Endothelial cell (in vitro differentiated cells): ENCODE results near the gene EBF3. TPM values are rescaled to one million over a fixed set of nuclear protein-coding genes. Genes with fewer than 3 reads are reported as not detected.

Experiments used
- DNase-seq: peaks from one replicate; pipeline ENCODE4 v3.0.0; 2021; ENCODE audit warnings: low spot score
- H3K27ac Mint-ChIP-seq: one replicate; pipeline ENCODE4 v1.8.0; 2021; ENCODE audit warnings: mixed read lengths, inconsistent platforms; ENCODE audit not compliant: unreplicated experiment
- H3K27me3 Mint-ChIP-seq: one replicate; pipeline ENCODE4 v1.8.0; 2021; ENCODE audit warnings: mild to moderate bottlenecking, moderate library complexity, mixed read lengths, inconsistent platforms; ENCODE audit not compliant: unreplicated experiment
- H3K36me3 Mint-ChIP-seq: one replicate; pipeline ENCODE4 v1.8.0; 2021; ENCODE audit warnings: mild to moderate bottlenecking, low read depth, mixed read lengths, inconsistent platforms; ENCODE audit not compliant: unreplicated experiment
- H3K4me1 Mint-ChIP-seq: one replicate; pipeline ENCODE4 v1.8.0; 2021; ENCODE audit warnings: mild to moderate bottlenecking, mixed read lengths, inconsistent platforms; ENCODE audit not compliant: unreplicated experiment
- H3K4me3 Mint-ChIP-seq: one replicate; pipeline ENCODE4 v1.8.0; 2021; ENCODE audit warnings: mild to moderate bottlenecking, mixed read lengths, inconsistent platforms; ENCODE audit not compliant: unreplicated experiment
- H3K9me3 Mint-ChIP-seq: one replicate; pipeline ENCODE4 v1.8.0; 2021; ENCODE audit warnings: mixed read lengths, inconsistent platforms; ENCODE audit not compliant: unreplicated experiment
- CTCF ChIP-seq: fragments of 200-600 bp; sonication (generic); IDR thresholded peaks from one replicate; pipeline ENCODE4 v1.5.0; 2021; ENCODE audit warnings: antibody characterized with exemption; ENCODE audit not compliant: unreplicated experiment
- total RNA-seq: library from RNA; stranded (reverse); fragmentation: NEBNext Ultra II Directional; extraction: Animal tissue kit (Norgen Biotek cat#: 25700); gene quantifications from one replicate; pipeline ENCODE4 v1.2.1, GENCODE V29; 2021; ENCODE audit not compliant: unreplicated experiment

The EBF3 gene
- total RNA-seq, 1 donor from 2014 or later: 1.3 TPM

GRCh38 chr10:129888784-129889616 is 75.1 kb downstream of the EBF3 start:
- Mint-ChIP-seq H3K27ac (peak overlapping the region; percentile 48), H3K4me3 (no peak overlapping the region), H3K36me3 (no peaks in the 10 kb centered on the region), H3K4me1 (peaks cover 11% of the 10 kb centered on the region), H3K9me3 (no peaks in the 10 kb centered on the region), H3K27me3 (no peaks in the 10 kb centered on the region)
- DNase-seq: peak; percentile 84
- TF ChIP-seq CTCF: peak; percentile 88

- Mint-ChIP-seq H3K4me3 (no peak overlapping the region), H3K27ac (no peak overlapping the region), H3K36me3 (no peaks in the 10 kb centered on the region), H3K9me3 (no peaks in the 10 kb centered on the region), H3K27me3 (no peaks in the 10 kb centered on the region), H3K4me1 (peaks cover 6% of the 10 kb centered on the region)
- no peak for DNase-seq
- TF ChIP-seq CTCF: no peak
Observed at GRCh38 chr10:129887986-129888783, 75.9 kb downstream of the EBF3 start.

GRCh38 chr10:129887381-129887905 is 76.6 kb downstream of the EBF3 start:
- no peak for TF ChIP-seq CTCF
- Mint-ChIP-seq H3K36me3 (no peaks in the 10 kb centered on the region), H3K27me3 (no peaks in the 10 kb centered on the region), H3K27ac (no peak overlapping the region), H3K4me3 (no peak overlapping the region), H3K4me1 (peaks cover 6% of the 10 kb centered on the region), H3K9me3 (no peaks in the 10 kb centered on the region)
- DNase-seq: no peak

- H3K36me3 Mint-ChIP-seq: no peaks in the 10 kb centered on the region
- peaks cover 6% of the 10 kb centered on the region for H3K4me1 Mint-ChIP-seq
- H3K4me3 Mint-ChIP-seq: no peak overlapping the region
- no peak for TF ChIP-seq CTCF
- H3K9me3 Mint-ChIP-seq: no peaks in the 10 kb centered on the region
- no peak for DNase-seq
- no peak overlapping the region for H3K27ac Mint-ChIP-seq
- H3K27me3 Mint-ChIP-seq: peaks cover 1% of the 10 kb centered on the region
Observed at GRCh38 chr10:129886263-129886662, 77.8 kb downstream of the EBF3 start.
